A549 (cell line): ENCODE data around the gene TMTC2. TPM values are rescaled to one million over a fixed set of nuclear protein-coding genes. Genes with fewer than 3 reads are reported as not detected.

Experiments
- ATAC-seq, 2 experiments: fragments of 200-7000 bp in 1 of 2; fragments of >200 bp in 1 of 2; cut with Nextera tagmentation in 1 of 2; cut with Tn5 transposase in 1 of 2; 3 replicates each; pipeline versions ENCODE4 v1.8.0 to v1.9.1; 2018 to 2020; ENCODE audit warnings: mild to moderate bottlenecking in 1 of 2, moderate library complexity in 1 of 2
- CTCF ChIA-PET: fragments of 300-600 bp; sonication (Branson Sonifier 250); formaldehyde crosslinking; extraction: SDS; loops from one replicate; lab custom pipeline; 2021; ENCODE audit warnings: antibody characterized with exemption, inconsistent platforms; lab: Yijun Ruan, JAX
- POLR2A ChIA-PET: fragments of 350-600 bp; formaldehyde crosslinking; extraction: SDS; loops from one replicate; lab custom pipeline; 2021; ENCODE audit warnings: antibody characterized with exemption, inconsistent platforms; lab: Yijun Ruan, JAX
- DNase-seq, 2 experiments: peaks; one replicate each; pipeline versions ENCODE4 v3.0.0 to v3.0.0-alpha.2; 2011 to 2016; ENCODE audit warnings: low read depth in 1 of 2, low spot score in 1 of 2
- FAIRE-seq: peaks from 2 replicates; lab custom pipeline; 2011; peaks lifted over from hg19 to GRCh38; lab: Jason Lieb, UNC
- H3K27ac ChIP-seq, 2 experiments: fragments of >200 bp; sonication (Bioruptor Twin); formaldehyde crosslinking; 3 replicates each; pipeline ENCODE4 v1.5.1; 2016 to 2017
- H3K4me1 ChIP-seq: fragments of >200 bp; sonication (Bioruptor Twin); formaldehyde crosslinking; 3 replicates; pipeline ENCODE4 v1.6.1; 2016
- H3K4me2 ChIP-seq: fragments of >200 bp; sonication (Bioruptor Twin); formaldehyde crosslinking; 3 replicates; pipeline ENCODE4 v1.6.1; 2016
- H3K4me3 ChIP-seq: fragments of >200 bp; sonication (Bioruptor Twin); formaldehyde crosslinking; 3 replicates; pipeline ENCODE4 v1.5.1; 2016
- H3K9me3 ChIP-seq: fragments of >200 bp; sonication (Bioruptor Twin); formaldehyde crosslinking; 3 replicates; pipeline ENCODE4 v1.6.1; 2016
- ATOH8 ChIP-seq: fragments of 250-450 bp; sonication (Bioruptor Pico); IDR thresholded peaks from 2 replicates; pipeline ENCODE4 v1.5.0; 2020; ENCODE audit warnings: low read depth, mild to moderate bottlenecking, moderate library complexity
- BCL3 ChIP-seq: fragments of >200 bp; sonication (Bioruptor Twin); formaldehyde crosslinking; IDR thresholded peaks from 3 replicates; pipeline ENCODE4 v1.6.1; 2016
- CBX8 ChIP-seq: fragments of 200-600 bp; sonication (generic); IDR thresholded peaks from 2 replicates; pipeline ENCODE4 v1.6.1; 2016
- CEBPB ChIP-seq, 2 experiments: fragments of >200 bp in 1 of 2; sonication (Bioruptor Twin) in 1 of 2; formaldehyde crosslinking in 1 of 2; IDR thresholded peaks; 2 replicates each; pipeline ENCODE4 v1.6.1; 2012 to 2016
- CHD2 ChIP-seq: fragments of 150-350 bp; IDR thresholded peaks from 2 replicates; pipeline ENCODE4 v1.6.1; 2014; ENCODE audit warnings: low read length; ENCODE audit not compliant: partially characterized antibody
- CHD4 ChIP-seq: fragments of 200-600 bp; sonication (generic); IDR thresholded peaks from 2 replicates; pipeline ENCODE4 v1.6.1; 2016; ENCODE audit warnings: antibody characterized with exemption, mild to moderate bottlenecking, borderline replicate concordance
- EHMT2 ChIP-seq: fragments of 200-600 bp; sonication (generic); IDR thresholded peaks from 2 replicates; pipeline ENCODE4 v1.6.1; 2016; ENCODE audit warnings: antibody characterized with exemption, low read depth, mild to moderate bottlenecking, moderate library complexity
- ELK1 ChIP-seq: fragments of 150-350 bp; IDR thresholded peaks from 2 replicates; pipeline ENCODE4 v1.6.1; 2014; ENCODE audit warnings: low read depth, mild to moderate bottlenecking, low read length
- FOSL2 ChIP-seq, 2 experiments: fragments of 450-650 bp in 1 of 2; fragments of >200 bp in 1 of 2; sonication (Bioruptor Twin) in 1 of 2; formaldehyde crosslinking; IDR thresholded peaks; 2 replicates each; pipeline versions ENCODE4 v1.5.0 to v1.6.1; 2016 to 2020; ENCODE audit warnings: mild to moderate bottlenecking in 1 of 2, moderate library complexity in 1 of 2
- GATA3 ChIP-seq: IDR thresholded peaks from 2 replicates; pipeline ENCODE4 v1.6.1; 2012; ENCODE audit warnings: borderline replicate concordance
- HDAC2 ChIP-seq: fragments of 200-600 bp; sonication (generic); IDR thresholded peaks from 2 replicates; pipeline ENCODE4 v1.6.1; 2016
- HOXA7 ChIP-seq: fragments of 250-450 bp; sonication (Bioruptor Pico); IDR thresholded peaks from 2 replicates; pipeline ENCODE4 v1.5.0; 2020; ENCODE audit warnings: mild to moderate bottlenecking, moderate library complexity
- JUNB ChIP-seq: fragments of >200 bp; sonication (Bioruptor Twin); formaldehyde crosslinking; IDR thresholded peaks from 2 replicates; pipeline ENCODE4 v1.6.1; 2016
- KDM1A ChIP-seq: fragments of 200-600 bp; sonication (generic); IDR thresholded peaks from 2 replicates; pipeline ENCODE4 v1.6.1; 2016; ENCODE audit warnings: low read depth, mild to moderate bottlenecking
- KDM5A ChIP-seq: fragments of 200-600 bp; sonication (generic); IDR thresholded peaks from 2 replicates; pipeline ENCODE4 v1.6.1; 2016; ENCODE audit warnings: antibody characterized with exemption, mild to moderate bottlenecking
- MAFK ChIP-seq: fragments of 450-650 bp; IDR thresholded peaks from 2 replicates; pipeline ENCODE4 v1.6.1; 2014; ENCODE audit not compliant: partially characterized antibody
- MAZ ChIP-seq: fragments of 150-350 bp; IDR thresholded peaks from 2 replicates; pipeline ENCODE4 v1.6.1; 2014; ENCODE audit warnings: antibody characterized with exemption, low read depth, low read length, borderline replicate concordance
- NPAS2 ChIP-seq: fragments of 250-450 bp; sonication (Bioruptor Pico); IDR thresholded peaks from 2 replicates; pipeline ENCODE4 v1.8.0; 2022; ENCODE audit warnings: mild to moderate bottlenecking, moderate library complexity, borderline replicate concordance
- POLR2A ChIP-seq: IDR thresholded peaks from 2 replicates; pipeline ENCODE4 v1.6.1; 2012; ENCODE audit warnings: mild to moderate bottlenecking, low read length
- RAD21 ChIP-seq, 2 experiments: fragments of >200 bp in 1 of 2; sonication (Bioruptor Twin) in 1 of 2; formaldehyde crosslinking in 1 of 2; IDR thresholded peaks in 1 of 2; conservative IDR thresholded peaks in 1 of 2; 2 replicates in 1 of 2; 3 replicates in 1 of 2; pipeline ENCODE4 v1.6.1; 2012 to 2018; ENCODE audit warnings: inconsistent platforms in 1 of 2
- RARB ChIP-seq: fragments of 250-450 bp; sonication (Bioruptor Pico); IDR thresholded peaks from 2 replicates; pipeline ENCODE4 v1.8.0; 2021; ENCODE audit warnings: mild to moderate bottlenecking, moderate library complexity
- RFX5 ChIP-seq: fragments of 450-650 bp; IDR thresholded peaks from 2 replicates; pipeline ENCODE4 v1.7.1; 2014; ENCODE audit warnings: antibody characterized with exemption, mild to moderate bottlenecking, moderate library complexity
- RNF2 ChIP-seq: fragments of 200-600 bp; sonication (generic); IDR thresholded peaks from 2 replicates; pipeline ENCODE4 v1.6.1; 2016; ENCODE audit warnings: low read depth, mild to moderate bottlenecking, antibody characterized with exemption, moderate library complexity, borderline replicate concordance
- TFCP2L1 ChIP-seq: fragments of 250-450 bp; sonication (Bioruptor Pico); IDR thresholded peaks from 2 replicates; pipeline ENCODE4 v1.5.0; 2021; ENCODE audit warnings: mild to moderate bottlenecking
- ZNF302 ChIP-seq: fragments of 250-450 bp; sonication (Bioruptor Pico); IDR thresholded peaks from 2 replicates; pipeline ENCODE4 v1.9.0; 2021; ENCODE audit warnings: inconsistent platforms, mild to moderate bottlenecking, moderate library complexity
- WGBS: methylation state at CpG from one replicate; pipeline ENCODE4 v1.1.6; 2017; ENCODE audit errors: missing lambda C conversion rate; 5-methylcytosine and 5-hydroxymethylcytosine counted together
- polyA plus RNA-seq, 4 experiments: library from polyadenylated mRNA; depleted of rRNA in 3 of 4; stranded (reverse); fragments of >200 nt; fragmentation: RNase III in 1 of 4; extraction: RNeasy Plus Mini Kit Qiagen cat#74134 plus additional on column Dnase treatment in 1 of 4; gene quantifications; 2 replicates in 3 of 4; 3 replicates in 1 of 4; pipeline ENCODE4 v1.2.3, GENCODE V29; 2011 to 2017

TMTC2 gene
- polyA plus RNA-seq, 2 of the 4 experiments (the other 2 are of a cell fraction): 1.8 to 5.3 TPM

- ATAC-seq (no peak), DNase-seq (no peak), FAIRE-seq (no peak)
- Histone ChIP-seq H3K4me2 (no peak overlapping the region), H3K4me1 (no peaks in the 10 kb centered on the region), H3K9me3 (no peaks in the 10 kb centered on the region), H3K27ac (no peak overlapping the region), H3K4me3 (no peak overlapping the region)
- 80% methylated on average over 4 of the region's 4 CpGs for WGBS
- TF ChIP-seq JUNB (no peak), RNF2 (no peak), CBX8 (no peak), CHD2 (no peak), ELK1 (no peak), HDAC2 (no peak), CEBPB (IDR thresholded peaks at IDR 0.05) (no peak), HOXA7 (CRISPR knock-in tag) (no peak), RARB (CRISPR knock-in tag) (no peak), NPAS2 (no peak), TFCP2L1 (CRISPR knock-in tag) (no peak), BCL3 (no peak), KDM5A (no peak), FOSL2 (IDR thresholded peaks at IDR 0.05) (no peak), FOSL2 (CRISPR knock-in tag; IDR thresholded peaks at IDR 0.05) (no peak), EHMT2 (no peak), MAFK (no peak), RFX5 (no peak), KDM1A (no peak)
- ChIA-PET POLR2A (no interaction called here), CTCF (interaction anchor here (3.4 kb wide), 1 partner anchor 63 kb away, joined by 7 read pairs; the partner anchor contains the start of gene TMTC2)
Measured at GRCh38 chr12:82749015-82749414, 62.3 kb downstream of the TMTC2 start.

- ATAC-seq: no peak
- no peaks in the 10 kb centered on the region for H3K9me3 ChIP-seq
- no peak overlapping the region for H3K4me3 ChIP-seq
- no peak for DNase-seq
- H3K27ac ChIP-seq: no peak overlapping the region
- POLR2A ChIA-PET: no interaction called here
- no peak for FAIRE-seq
- no peak overlapping the region for H3K4me2 ChIP-seq
- H3K4me1 ChIP-seq: no peaks in the 10 kb centered on the region
- TF ChIP-seq GATA3 (no peak), ATOH8 (CRISPR knock-in tag) (no peak), RAD21 (conservative IDR thresholded peaks at IDR 0.05 in 1 of 2, IDR thresholded peaks at IDR 0.05 in 1 of 2) (no peak), CHD4 (no peak), HOXA7 (CRISPR knock-in tag) (no peak), JUNB (no peak), POLR2A (no peak), MAZ (no peak), ZNF302 (CRISPR knock-in tag) (no peak)
- TF ChIP-seq, all 56 proteins: peak for 0
- CTCF ChIA-PET: interaction anchor here (0.6 kb wide), 1 partner anchor 413 kb away, joined by 4 read pairs; no protein-coding TSS in a partner anchor
Measured at GRCh38 chr12:82754856-82755255, 68.2 kb downstream of the TMTC2 start.
